ENCODE measurements around the gene ADARB1.

DNA sequence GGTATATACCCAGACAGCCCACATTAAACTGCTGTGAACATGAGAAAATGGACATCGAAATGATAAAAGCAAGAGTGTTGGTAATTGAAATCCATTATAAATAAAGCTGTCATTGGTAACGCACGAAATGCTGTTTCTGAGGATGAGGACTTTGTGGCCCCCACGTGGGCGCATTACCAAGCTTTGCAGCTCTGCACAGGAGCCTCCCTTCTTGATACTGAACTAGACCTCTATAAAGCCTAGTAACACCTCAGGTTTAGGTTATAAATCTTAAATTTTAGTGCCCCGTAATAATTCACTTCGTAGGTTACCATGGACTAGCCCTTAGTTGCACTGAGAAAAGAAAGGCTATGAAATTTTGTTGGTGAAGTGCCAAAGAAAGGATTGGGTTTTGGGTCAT lies 45.4 kb downstream of the ADARB1 start:
- TF ChIP-seq, protein P1, sequence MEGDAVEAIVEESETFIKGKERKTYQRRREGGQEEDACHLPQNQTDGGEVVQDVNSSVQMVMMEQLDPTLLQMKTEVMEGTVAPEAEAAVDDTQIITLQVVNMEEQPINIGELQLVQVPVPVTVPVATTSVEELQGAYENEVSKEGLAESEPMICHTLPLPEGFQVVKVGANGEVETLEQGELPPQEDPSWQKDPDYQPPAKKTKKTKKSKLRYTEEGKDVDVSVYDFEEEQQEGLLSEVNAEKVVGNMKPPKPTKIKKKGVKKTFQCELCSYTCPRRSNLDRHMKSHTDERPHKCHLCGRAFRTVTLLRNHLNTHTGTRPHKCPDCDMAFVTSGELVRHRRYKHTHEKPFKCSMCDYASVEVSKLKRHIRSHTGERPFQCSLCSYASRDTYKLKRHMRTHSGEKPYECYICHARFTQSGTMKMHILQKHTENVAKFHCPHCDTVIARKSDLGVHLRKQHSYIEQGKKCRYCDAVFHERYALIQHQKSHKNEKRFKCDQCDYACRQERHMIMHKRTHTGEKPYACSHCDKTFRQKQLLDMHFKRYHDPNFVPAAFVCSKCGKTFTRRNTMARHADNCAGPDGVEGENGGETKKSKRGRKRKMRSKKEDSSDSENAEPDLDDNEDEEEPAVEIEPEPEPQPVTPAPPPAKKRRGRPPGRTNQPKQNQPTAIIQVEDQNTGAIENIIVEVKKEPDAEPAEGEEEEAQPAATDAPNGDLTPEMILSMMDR (conservative IDR thresholded peaks at IDR 0.05; ENCODE audit: low read depth, low read length), result no peak
- no peak for TF ChIP-seq EZH2 (IDR thresholded peaks at IDR 0.05; ENCODE audit: borderline replicate concordance, low read depth, low read length, poor library complexity, severe bottlenecking)
